ENCODE measurements around the gene HPS5. TPM values are rescaled to one million over a fixed set of nuclear protein-coding genes. Genes with fewer than 3 reads are reported as not detected.

The HPS5 gene
- total RNA-seq, 4 donors from 2014 or later = 3.0 to 18.9 (median 14.2) TPM

DNA sequence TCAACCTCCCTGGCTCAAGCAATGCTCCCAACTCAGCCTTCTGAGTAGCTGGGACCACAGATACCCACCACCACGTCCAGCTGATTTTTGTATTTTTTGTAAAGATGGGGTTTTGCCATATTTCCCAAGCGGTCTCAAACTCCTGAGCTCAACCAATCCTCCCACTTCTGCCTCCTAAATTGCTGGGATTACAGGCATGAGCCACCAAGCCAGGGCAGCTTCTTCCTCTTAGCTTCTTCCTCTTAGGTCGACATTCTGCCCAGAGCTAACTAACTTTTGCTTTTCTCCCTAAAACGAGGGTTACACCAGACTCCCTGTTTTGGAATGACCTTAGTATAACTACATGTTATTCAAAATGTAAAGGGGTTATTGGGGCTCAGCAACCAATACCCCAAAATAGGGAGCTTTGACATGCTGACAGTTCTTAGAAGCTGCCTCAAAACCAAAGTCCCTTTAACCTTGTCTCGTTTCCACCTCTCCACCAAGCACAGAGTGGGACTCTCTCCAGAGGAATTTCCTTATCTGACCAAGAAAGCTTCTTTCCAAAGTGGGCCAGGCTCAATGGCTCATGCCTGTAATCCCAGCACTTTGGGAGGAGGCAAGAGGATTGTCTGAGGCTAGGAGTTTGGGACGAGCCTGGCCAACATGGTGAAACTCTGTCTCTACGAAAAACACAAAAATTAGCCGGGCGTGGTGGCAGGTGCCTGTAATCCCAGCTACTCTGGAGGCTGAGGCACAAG, 7.0 kb downstream of the HPS5 start:
- TF ChIP-seq POLR2AphosphoS5 (IDR thresholded peaks at IDR 0.05) (no peak), POLR2A (IDR thresholded peaks at IDR 0.05) (no peak), EP300 (IDR thresholded peaks at IDR 0.05; ENCODE audit: low read depth) (no peak)
- TF ChIP-seq, protein P1, sequence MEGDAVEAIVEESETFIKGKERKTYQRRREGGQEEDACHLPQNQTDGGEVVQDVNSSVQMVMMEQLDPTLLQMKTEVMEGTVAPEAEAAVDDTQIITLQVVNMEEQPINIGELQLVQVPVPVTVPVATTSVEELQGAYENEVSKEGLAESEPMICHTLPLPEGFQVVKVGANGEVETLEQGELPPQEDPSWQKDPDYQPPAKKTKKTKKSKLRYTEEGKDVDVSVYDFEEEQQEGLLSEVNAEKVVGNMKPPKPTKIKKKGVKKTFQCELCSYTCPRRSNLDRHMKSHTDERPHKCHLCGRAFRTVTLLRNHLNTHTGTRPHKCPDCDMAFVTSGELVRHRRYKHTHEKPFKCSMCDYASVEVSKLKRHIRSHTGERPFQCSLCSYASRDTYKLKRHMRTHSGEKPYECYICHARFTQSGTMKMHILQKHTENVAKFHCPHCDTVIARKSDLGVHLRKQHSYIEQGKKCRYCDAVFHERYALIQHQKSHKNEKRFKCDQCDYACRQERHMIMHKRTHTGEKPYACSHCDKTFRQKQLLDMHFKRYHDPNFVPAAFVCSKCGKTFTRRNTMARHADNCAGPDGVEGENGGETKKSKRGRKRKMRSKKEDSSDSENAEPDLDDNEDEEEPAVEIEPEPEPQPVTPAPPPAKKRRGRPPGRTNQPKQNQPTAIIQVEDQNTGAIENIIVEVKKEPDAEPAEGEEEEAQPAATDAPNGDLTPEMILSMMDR (IDR thresholded peaks at IDR 0.05) = no peak
- intact Hi-C loops (cut with DNase I; ENCODE audit: low total_unique reads) (loop anchor here (10.0 kb wide), 1 partner anchor 210 kb away; the partner anchor contains the start of gene TSG101), in situ Hi-C loops (cut with MboI; ENCODE audit: low pct_ligation_motif_present in 1 of 4, low pct_unique_long_range_greater_than_20kb in 1 of 4, low sequenced_read_pairs in 3 of 4) (no loop called here)
- H3K4me3 ChIP-seq = no peak overlapping the region
- no peaks in the 10 kb centered on the region for H3K9me3 ChIP-seq
- H3K27me3 ChIP-seq = no peaks in the 10 kb centered on the region
- no peak overlapping the region for H3K27ac ChIP-seq
- peaks cover 0 to 6% (median 2%) of the 10 kb centered on the region in 4 donors for H3K36me3 ChIP-seq
- WGBS, 2 donors (ENCODE audit: low coverage in 1 of 2) = 91 to 100% methylated on average over 3 to 9 of the region's 9 CpGs
- DNase-seq = no peak
- H3K4me1 ChIP-seq = peaks cover 0 to 11% (median 0%) of the 10 kb centered on the region in 4 donors

DNA sequence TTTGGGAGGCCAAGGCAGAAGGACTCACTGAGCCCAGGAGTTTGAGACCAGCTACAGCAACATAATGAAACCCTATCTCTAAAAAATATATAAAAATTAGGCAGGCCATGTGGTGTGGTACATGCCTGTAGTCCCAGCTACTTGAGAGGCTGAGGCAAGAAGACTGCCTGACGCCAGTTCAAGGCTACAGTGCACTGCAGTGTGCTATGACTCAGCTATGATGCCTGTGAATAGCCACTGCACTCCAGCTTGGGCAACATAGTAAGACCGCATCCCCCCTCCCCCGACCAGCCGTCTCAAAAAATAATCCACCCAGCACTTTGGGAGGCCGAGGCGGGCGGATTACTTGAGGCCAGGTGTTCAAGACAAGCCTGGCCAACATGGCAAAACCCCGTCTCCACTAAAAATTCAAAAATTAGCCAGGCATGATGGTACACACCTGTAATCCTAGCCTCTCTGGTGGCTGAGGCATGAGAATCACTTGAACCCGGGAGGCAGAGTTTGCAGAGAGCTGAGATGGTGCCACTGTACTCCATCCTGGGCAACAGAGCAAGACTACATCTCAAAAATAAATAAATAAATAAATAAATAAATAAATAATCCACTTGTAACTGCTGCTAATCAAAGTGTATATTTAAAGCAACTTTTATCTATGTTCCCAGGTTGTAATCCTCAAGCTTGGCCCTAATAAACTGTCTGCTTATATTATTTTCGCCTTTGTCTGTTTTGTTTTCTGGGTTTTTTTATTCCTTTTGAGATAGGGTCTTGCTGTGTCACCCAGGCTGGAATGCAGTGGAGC, 7.8 kb downstream of the HPS5 start:
- in situ Hi-C loops (cut with MboI; ENCODE audit: low pct_ligation_motif_present in 1 of 4, low pct_unique_long_range_greater_than_20kb in 1 of 4, low sequenced_read_pairs in 3 of 4) (no loop called here), intact Hi-C loops (cut with DNase I; ENCODE audit: low total_unique reads) (loop anchor here (10.0 kb wide), 1 partner anchor 211 kb away; the partner anchor contains the start of gene TSG101)
- Histone ChIP-seq H3K4me1 (peaks cover 0 to 4% (median 0%) of the 10 kb centered on the region in 4 donors), H3K9me3 (no peaks in the 10 kb centered on the region), H3K4me3 (no peak overlapping the region), H3K27me3 (no peaks in the 10 kb centered on the region), H3K36me3 (peaks cover 0 to 10% (median 5%) of the 10 kb centered on the region in 4 donors), H3K27ac (no peak overlapping the region)
- 80 to 100% methylated on average over 2 to 10 of the region's 10 CpGs for WGBS, 2 donors (ENCODE audit: low coverage in 1 of 2)
- no peak for DNase-seq
- TF ChIP-seq EP300 (IDR thresholded peaks at IDR 0.05; ENCODE audit: low read depth) (no peak), POLR2A (IDR thresholded peaks at IDR 0.05) (no peak), POLR2AphosphoS5 (IDR thresholded peaks at IDR 0.05) (no peak)
- TF ChIP-seq, protein P1 (IDR thresholded peaks at IDR 0.05) = no peak

DNA sequence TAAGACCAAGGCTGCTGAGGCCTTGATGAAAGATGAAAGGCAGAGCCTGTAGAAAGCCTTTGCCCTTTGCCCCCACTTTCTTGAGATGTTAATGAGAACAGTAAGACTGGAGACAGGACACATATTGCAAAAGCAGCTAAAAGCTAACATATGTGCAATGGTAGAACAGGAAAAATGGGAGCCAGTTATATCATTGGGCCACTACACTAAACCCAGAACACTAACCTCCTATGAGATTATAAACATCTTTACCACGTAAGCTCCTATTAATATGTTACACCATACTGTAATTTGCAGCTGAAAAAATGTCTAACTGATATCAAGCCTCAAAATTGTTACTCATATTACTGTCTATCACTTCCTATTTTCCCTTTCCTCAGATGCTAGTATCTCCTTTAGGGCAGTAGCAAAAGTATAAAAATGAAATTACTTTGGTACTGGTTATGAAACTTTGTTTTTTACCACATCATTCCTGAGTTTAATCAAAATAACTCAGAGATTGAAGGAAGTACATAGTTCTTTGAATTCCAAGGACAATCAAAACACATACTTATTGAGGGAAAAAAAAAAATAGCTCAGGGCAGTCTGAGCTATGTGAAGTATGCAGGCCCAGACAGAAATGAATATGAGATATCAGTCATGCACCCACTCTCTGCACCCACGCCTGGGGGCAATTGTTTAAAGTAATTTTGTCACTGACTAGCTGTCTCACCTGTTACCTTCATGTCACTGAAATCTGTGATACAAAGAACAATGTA, 9.1 kb downstream of the HPS5 start:
- Histone ChIP-seq H3K9me3 (no peaks in the 10 kb centered on the region), H3K27me3 (no peaks in the 10 kb centered on the region), H3K4me1 (peaks cover 0 to 4% (median 0%) of the 10 kb centered on the region in 4 donors), H3K36me3 (peaks cover 0 to 21% (median 7%) of the 10 kb centered on the region in 4 donors), H3K27ac (no peak overlapping the region), H3K4me3 (no peak overlapping the region)
- DNase-seq = no peak
- intact Hi-C loops (cut with DNase I; ENCODE audit: low total_unique reads) = loop anchor here (10.0 kb wide), 1 partner anchor 212 kb away; the partner anchor contains the start of gene TSG101
- 52 to 68% methylated on average over 2 of the region's 2 CpGs for WGBS, 2 donors (ENCODE audit: low coverage in 1 of 2)
- in situ Hi-C loops (cut with MboI; ENCODE audit: low pct_ligation_motif_present in 1 of 4, low pct_unique_long_range_greater_than_20kb in 1 of 4, low sequenced_read_pairs in 3 of 4) = no loop called here
- TF ChIP-seq POLR2AphosphoS5 (IDR thresholded peaks at IDR 0.05) = no peak
- no peak for TF ChIP-seq EP300 (IDR thresholded peaks at IDR 0.05; ENCODE audit: low read depth)
- no peak for TF ChIP-seq POLR2A (IDR thresholded peaks at IDR 0.05)
- TF ChIP-seq, protein P1 (IDR thresholded peaks at IDR 0.05) = no peak
